GM21619 (cell line): Measurements from ENCODE around the gene BHMT.

Experiments used
- ATAC-seq: cut with Tn5 transposase; IDR thresholded peaks from one replicate; pipeline ENCODE4 v1.9.1; 2021; ENCODE audit not compliant: unreplicated experiment

Gene BHMT

DNA sequence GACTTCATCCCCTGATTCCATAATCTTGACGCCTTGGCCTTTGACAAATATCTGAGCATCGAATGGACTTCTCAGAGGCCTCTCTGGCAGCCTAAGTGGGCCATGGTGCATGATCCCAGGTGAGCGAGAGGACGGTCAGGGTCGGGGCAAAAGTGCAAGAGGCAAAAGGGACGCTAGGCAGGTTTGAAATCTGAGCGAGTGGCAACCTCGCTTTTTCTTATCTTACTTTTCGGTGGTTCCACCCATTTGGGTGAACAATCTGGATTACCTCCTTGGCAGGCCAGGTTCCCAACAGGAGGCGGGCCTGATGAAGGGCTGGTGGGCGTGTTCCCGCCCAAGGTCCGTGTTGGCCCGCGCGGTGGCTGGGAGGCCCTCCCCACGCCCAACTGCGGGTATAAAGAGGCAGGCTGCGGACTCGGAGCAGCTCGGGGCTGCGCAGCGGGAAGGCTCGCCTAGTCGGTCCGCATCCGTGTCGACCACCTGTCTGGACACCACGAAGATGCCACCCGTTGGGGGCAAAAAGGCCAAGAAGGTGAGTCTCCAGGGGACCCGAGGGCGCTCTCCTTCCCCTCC lies at the start of gene BHMT:
TSS of gene BHMT (plus strand) at position 423 of the 573 bp plus-strand sequence. CDS start at position 500, 77 bp downstream.
- ATAC-seq = no peak

DNA sequence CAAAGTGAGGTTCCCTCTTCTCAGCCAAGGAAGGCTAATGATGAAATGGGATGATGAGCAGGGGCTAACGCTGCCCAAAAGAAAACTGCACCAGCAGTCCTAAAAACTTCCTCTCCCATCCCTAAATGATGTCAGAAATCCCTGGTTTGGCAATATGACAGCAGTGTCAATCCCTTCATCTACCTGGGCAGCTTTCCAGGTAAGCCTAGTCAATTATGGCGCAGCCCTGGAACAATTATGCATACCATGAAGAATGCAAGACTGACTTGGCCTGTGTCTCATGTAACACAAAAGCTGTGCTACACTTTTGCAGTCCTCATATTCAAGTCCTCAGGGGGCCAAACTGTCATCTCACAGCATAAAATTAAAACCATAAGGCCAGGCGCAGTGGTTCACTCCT lies 49.2 kb upstream of the BHMT start:
- no peak for ATAC-seq

DNA sequence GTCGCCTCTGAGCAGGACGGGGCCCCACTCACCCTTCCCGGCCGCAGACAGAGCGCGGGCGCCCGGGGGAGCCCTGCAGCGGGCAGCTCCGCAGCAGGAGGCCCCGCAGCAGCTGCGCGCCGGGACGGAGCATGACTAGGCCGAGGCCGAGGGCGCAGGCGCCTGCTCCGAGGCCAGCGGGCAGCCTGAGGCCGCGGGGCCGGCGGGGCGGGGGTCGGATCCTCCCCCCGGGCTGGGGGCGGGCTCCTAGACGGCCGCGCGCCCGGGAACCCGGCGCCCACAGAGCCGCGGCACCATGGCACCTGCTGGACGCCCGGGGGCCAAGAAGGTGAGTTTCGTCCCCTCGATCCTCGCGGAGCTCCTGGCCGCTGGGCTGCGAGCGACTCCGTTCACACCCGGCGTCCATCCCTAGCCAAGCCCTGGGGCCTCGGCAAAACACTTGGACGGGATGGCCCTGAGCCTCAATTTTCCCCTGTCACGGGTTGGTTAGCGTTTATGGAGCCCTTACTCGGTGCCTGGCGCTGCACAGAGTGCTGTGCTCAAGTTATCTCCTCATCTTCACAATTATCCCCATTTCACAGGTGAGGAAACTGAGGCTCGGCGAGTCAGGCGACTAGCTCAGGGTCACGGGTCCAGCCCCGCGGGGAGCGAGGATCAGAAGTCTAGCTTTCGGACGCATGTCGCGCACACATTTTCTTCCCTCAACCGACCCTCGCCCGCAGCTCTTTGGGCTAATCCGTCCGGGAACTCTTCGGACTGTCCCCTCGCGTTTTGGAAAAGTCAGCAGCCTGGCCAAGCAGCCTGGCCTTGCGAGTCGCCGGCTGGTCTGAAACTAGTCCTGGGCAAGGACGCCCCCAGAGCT lies 41.9 kb upstream of the BHMT start, which contains the start of the genes BHMT2 and DMGDH:
TSS of gene BHMT2 (plus strand) at position 280 of the 862 bp plus-strand sequence. CDS start at position 296, 16 bp downstream.
TSS of gene DMGDH (minus strand) at position 187 of the 862 bp plus-strand sequence. CDS start at position 133, 54 bp downstream.
- no peak for ATAC-seq

- ATAC-seq = no peak
These were observed 41.3 kb upstream of the BHMT start for GRCh38 chr5:79070350-79070667.

DNA sequence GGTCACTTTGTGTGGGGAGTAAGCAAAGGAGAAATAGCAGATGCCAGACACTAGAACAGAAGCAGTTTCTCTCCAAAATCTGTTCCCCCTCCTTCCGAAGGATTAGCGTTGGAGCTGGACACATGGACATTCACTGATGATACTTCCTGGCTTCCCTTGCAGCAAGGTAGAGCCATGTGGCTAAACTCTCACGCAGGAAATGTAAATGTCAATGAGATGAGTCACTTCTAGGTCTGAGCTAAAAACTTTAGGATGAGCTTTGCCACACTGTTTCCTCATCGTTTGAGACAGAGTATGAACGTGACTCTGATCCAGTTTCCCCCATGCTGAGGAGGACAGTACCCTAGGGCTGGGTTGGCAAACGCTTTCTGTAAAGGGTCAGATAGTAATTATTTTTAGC lies 37.0 kb upstream of the BHMT start:
- no peak for ATAC-seq

- ATAC-seq = no peak
These were observed 35.8 kb upstream of the BHMT start for GRCh38 chr5:79075646-79076426.

DNA sequence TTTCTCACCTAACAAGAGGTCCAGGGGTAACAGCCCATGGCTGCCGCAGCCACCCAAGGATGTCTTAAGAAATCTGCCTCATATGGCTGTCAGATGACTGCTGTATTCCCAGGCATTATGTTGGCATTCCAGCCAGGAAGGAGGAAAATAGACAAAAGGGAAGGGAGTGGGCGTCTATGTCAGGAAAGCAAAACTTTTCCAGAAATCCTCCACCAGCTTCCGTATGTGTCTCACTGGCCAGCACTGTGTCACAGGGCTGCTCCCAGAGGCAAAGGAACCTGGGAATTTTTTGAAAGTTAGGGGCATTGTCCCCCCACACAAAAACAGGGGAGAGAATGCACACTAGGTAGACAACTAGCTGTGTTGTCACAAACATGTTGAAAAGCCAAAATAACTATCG lies 34.8 kb upstream of the BHMT start:
- no peak for ATAC-seq

DNA sequence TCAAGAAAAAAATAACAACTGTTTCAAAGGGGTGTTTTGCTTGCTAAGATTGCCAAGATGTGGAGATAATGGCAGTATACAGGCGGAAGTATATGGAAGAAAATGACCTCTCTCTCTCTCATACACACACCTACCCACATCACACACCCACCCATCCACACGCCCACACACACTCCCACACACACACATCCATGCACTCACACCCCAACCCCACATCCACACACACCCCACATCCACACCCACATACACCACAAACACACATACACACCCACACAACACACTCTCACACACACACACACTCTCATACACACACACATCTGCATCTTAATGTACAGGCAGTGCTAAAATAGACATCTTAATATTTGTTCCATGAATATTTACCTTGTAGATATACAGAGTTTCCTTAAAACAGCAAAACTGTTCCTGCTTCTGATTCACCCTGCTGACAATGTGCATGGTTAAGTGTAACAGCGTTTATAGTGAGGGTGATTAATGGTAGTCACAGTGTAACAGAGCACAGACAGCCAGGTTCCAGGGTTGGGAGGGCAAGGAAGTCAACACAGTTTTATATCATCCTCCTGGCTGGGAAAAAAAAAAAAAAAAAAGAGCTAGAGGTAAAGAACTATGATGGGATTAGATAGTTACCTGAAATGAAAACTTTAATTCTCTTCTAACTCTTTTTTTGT lies 33.8 kb upstream of the BHMT start:
- ATAC-seq = no peak

DNA sequence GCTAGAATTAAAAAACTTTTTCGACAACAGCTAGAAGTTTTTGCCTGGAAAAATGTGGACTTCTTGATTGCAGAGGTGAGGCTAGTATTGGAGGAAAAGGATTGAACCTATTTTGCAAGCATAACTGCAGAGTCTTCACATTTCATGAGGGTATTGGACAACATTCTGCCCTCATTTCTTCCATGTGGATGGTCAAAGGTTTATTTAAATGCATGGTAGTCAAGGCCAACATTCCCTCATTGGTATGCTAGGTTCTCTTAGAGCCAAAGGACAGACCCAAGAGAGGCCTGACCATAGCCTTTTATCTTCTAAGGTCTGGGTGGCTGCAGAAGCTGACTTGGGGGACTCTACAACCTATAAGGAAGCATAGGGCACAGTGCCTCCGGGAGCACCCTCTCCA lies 30.8 kb upstream of the BHMT start:
- no peak for ATAC-seq

- no peak for ATAC-seq
These were observed 29.8 kb upstream of the BHMT start for GRCh38 chr5:79081779-79082178.

GRCh38 chr5:79086116-79086515 lies 25.5 kb upstream of the BHMT start:
- no peak for ATAC-seq

- no peak for ATAC-seq
These were observed 23.1 kb upstream of the BHMT start for GRCh38 chr5:79088507-79088906.

DNA sequence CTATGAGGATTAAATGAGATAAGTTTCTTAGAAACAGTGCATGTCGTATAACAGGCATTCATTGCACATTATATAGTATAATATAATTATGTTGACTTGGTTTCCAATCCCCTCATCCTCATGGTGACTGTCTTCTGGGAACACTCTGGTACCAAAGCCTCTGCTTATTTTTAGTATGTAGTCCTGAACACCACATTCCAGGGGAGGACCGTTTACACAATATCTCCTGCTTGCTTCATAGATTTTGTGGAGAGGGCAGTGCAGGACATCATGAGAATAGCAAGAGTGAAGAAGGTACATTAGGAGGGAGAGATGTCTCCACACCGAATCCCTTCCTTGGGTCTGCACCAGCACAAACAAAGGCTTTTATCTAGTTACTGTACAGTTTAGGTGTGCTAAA lies 20.5 kb upstream of the BHMT start:
- ATAC-seq = no peak

DNA sequence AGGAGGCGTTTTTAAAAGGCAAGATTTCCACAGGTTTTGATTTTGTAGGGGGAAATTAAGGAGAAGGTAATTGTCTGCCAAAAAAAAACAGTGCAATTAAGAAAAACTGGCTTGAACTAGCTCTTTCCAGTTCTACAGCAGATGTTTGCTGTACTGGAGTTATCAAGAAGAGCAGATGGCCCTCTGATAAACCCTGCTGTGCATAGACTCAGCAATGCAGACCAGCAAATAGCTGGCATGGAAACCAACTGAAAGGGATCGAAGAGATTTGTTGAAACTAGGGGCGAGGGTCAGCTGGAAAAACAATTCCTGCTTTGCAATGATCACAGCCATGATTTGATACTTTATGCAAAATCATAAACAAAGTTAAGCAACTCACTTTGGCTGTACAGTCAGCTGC lies 17.8 kb upstream of the BHMT start:
- no peak for ATAC-seq

DNA sequence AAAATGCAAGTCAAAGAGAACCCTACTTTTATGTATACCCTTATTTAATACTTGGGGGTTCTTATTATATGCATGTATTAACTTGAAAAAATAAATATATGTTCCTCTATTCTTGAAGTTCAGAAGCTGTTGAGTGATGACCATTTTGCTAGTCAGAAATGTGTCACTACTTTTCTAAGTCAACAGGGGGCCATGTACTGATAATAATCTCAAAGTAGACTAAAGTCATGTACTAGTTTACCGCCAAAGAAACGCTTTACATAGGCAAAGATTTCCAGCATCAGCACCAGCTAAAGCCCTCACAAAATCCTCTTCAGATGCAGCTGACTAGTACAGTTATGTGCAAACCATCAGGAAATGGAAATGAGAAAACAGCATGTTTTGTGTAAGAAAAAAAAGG lies 5.7 kb upstream of the BHMT start:
- ATAC-seq = no peak

DNA sequence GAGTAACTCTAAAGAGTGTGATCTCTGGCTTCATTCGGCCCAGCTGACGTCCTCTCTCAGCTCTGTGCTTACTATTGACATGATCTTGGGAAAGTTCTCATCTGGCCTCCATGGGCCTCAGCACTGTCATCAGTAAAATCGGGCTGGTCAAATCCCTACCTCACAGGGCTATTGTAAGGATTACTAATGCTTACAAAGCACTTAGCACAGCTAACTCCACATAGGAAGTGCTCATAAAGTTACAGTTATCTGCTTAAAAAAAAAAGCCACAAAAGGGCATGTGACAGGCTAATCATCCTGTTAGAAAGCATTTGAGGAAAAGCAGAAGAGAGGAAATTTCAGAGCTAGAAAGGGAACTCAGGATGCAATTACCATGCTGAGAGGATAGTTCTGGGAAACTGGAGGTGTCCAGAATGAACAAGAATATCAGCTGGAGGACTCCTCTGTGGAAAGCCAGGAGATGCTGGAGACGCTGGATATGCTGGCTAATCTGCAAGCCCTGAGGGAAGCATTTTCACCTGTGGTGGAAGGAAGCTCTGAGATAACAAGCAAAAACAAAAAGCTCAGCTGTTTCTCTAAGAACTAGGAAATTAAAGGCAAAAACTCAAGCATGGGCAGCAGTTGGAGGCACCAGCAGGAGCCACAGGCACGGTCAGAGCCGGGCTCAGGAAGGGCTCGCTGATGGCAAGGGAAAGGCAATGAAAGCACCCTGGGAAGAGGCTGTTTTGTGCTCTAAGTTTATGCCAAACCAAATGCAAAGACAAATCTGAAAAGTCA lies 4.4 kb upstream of the BHMT start:
- ATAC-seq = no peak

DNA sequence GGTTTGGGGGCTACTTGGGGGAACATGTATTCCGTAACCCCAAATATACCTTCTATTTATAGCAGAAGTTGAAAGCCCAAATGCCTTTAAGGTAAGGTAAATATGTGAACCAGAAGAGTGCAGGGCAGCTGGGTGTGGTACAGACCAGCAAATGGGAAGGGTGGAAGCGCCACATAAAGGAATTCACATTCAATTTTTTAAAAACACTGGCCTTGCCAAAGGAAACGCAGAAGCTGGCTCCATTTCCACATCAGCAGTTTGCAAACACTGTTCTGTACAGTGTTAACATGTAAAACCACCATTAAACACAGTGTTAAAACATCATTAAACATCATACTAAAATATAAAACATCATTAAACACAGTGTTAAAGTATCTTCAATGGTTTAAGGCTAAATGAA lies 3.5 kb upstream of the BHMT start:
- no peak for ATAC-seq

DNA sequence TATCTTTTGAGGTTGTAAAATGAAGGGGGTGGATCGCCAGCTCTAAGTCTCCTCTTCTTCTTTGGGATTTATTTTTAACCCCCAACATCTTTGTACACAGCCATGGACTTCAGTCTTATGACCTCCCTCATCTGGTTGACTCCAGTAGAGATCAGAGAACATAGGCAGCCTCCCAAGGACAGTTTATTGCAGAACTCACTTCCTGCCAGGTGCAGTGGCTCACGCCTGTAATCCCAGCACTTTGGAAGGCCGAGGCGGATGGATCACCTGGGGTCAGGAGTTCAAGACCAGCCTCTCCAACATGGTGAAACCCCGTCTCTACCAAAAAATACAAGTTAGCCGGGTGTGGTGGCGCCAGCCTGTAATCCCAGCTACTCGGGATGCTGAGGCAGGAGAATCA lies 2.8 kb upstream of the BHMT start:
- ATAC-seq = no peak

DNA sequence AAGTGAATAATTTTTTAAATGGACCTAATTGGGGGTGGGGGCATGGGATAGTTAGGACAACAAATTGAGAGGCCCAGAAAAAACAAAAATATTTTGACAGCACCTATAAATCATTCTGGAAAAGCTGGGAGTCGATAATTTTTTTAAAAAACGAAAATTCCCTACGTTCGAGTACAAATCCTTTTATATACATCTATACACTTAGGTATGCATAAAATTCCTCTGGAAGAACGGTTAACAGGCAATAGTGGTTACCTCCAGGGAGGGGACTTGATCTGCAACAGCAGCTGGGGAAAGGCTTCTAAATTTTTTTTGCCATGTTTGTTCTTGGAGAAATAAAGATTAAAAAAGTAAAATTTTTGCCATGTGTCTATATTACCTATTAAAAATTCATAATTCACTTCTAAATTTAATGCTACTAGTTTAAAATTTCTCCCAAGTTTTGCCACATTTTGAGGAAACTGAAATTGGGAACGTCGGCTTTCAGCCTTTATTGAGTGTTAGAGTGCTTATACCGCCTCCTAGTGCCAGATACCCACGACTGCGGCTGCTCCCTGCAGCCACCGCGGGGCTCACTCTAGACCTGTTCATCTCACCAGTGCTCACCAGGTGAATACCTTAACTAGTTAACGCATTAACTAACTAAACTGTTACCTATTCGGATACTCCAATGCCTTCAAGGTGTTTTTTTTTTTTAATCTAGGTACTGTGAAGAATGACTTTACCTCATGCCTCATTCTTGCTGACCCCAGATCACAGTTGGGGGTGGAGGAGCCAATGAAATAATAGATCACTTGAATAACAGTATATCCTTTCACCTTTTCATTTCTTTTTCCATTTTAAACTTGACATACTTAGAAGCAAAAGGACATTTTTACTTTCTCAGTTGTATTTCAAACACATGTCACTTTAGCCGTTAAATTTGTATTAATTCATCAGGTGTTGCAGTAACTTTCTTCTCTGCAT lies 1.8 kb upstream of the BHMT start:
- no peak for ATAC-seq
